Hepatocyte (in vitro differentiated cells): ENCODE results near the gene RAP1GAP2.

Experiments
- EZH2 ChIP-seq: fragments of 200-600 bp; sonication (generic); IDR thresholded peaks from 2 replicates; pipeline ENCODE4 v1.6.1; 2016; ENCODE audit warnings: antibody characterized with exemption, mild to moderate bottlenecking, borderline replicate concordance
- EZH2phosphoT487 ChIP-seq: fragments of 200-600 bp; sonication (generic); IDR thresholded peaks from one replicate; pipeline ENCODE4 v1.6.1; 2018; ENCODE audit warnings: antibody characterized with exemption, mild to moderate bottlenecking, low read depth, moderate library complexity; ENCODE audit not compliant: unreplicated experiment, severe bottlenecking
- TF ChIP-seq, protein P1 (sequence below): fragments of 200-600 bp; sonication (generic); IDR thresholded peaks from 2 replicates; pipeline ENCODE4 v1.5.1; 2016; ENCODE audit warnings: antibody characterized with exemption, mild to moderate bottlenecking; ENCODE audit not compliant: poor library complexity

- TF ChIP-seq, protein P1, sequence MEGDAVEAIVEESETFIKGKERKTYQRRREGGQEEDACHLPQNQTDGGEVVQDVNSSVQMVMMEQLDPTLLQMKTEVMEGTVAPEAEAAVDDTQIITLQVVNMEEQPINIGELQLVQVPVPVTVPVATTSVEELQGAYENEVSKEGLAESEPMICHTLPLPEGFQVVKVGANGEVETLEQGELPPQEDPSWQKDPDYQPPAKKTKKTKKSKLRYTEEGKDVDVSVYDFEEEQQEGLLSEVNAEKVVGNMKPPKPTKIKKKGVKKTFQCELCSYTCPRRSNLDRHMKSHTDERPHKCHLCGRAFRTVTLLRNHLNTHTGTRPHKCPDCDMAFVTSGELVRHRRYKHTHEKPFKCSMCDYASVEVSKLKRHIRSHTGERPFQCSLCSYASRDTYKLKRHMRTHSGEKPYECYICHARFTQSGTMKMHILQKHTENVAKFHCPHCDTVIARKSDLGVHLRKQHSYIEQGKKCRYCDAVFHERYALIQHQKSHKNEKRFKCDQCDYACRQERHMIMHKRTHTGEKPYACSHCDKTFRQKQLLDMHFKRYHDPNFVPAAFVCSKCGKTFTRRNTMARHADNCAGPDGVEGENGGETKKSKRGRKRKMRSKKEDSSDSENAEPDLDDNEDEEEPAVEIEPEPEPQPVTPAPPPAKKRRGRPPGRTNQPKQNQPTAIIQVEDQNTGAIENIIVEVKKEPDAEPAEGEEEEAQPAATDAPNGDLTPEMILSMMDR, result no peak
- TF ChIP-seq EZH2 (no peak), EZH2phosphoT487 (no peak)
Measured at GRCh38 chr17:3038941-3039340, 242.7 kb downstream of the RAP1GAP2 start.
